Measurements from ENCODE around the gene CPTP. TPM values are rescaled to one million over a fixed set of nuclear protein-coding genes. Genes with fewer than 3 reads are reported as not detected.

CPTP gene
- total RNA-seq, 1 experiment from 2014 or later, result 16.8 TPM

DNA sequence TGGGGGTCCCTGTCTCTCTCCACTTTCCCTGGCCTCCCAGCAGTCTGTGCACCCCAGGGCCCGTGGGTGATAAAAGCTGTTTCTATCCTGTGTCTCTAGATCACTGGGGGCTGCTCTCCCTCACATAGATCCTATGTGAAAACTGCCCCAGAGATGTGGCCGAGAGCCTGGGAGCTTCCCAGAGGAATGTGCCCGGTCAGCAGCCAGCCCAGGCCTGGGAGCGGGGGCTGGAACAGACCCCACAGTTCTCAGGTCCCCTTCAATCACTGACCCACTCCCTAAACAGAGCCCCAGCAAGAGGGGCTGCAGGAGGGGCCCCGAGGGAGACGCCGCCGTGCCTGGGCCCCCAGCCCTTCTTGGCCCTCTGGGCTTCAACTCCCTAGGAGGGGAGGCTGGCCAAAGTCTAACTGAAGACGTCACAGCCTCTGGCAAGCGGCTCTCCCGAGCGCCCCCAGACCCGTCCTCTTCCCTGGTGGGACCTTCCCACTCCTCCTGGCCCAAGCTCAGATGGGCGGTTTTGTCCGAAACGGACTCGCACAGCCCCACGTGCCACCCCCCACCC lies 33.4 kb downstream of the CPTP start:
- no peak for DNase-seq
- Histone ChIP-seq H3K36me3 (ENCODE audit: control insufficient read depth, insufficient read depth, low read length) (no peaks in the 10 kb centered on the region), H3K4me3 (ENCODE audit: low read depth, low read length) (no peak overlapping the region), H3K27me3 (replicated peaks; ENCODE audit: control insufficient read depth, insufficient read depth, low read length) (no peaks in the 10 kb centered on the region), H3K9me3 (no peaks in the 10 kb centered on the region), H3K4me1 (peaks cover 32% of the 10 kb centered on the region)
- POLR2A ChIA-PET, result no interaction called here
- peaks cover 19% of the 10 kb centered on the region for H3K36me3 Mint-ChIP-seq (ENCODE audit: insufficient read depth, unreplicated experiment)
- no peaks in the 10 kb centered on the region for H3K27me3 Mint-ChIP-seq (ENCODE audit: insufficient read depth, unreplicated experiment)
- no TSS peak for BruUV-seq (replicated peaks)
- peak overlapping the region; percentile 56 for H3K4me3 Mint-ChIP-seq (ENCODE audit: unreplicated experiment)
- no peaks in the 10 kb centered on the region for H3K9me3 Mint-ChIP-seq (ENCODE audit: unreplicated experiment)
- CTCF ChIA-PET, result no interaction called here
- intact Hi-C loops (cut with micrococcal nuclease; ENCODE audit: unreplicated experiment), result no loop called here
- TF ChIP-seq, protein P1, sequence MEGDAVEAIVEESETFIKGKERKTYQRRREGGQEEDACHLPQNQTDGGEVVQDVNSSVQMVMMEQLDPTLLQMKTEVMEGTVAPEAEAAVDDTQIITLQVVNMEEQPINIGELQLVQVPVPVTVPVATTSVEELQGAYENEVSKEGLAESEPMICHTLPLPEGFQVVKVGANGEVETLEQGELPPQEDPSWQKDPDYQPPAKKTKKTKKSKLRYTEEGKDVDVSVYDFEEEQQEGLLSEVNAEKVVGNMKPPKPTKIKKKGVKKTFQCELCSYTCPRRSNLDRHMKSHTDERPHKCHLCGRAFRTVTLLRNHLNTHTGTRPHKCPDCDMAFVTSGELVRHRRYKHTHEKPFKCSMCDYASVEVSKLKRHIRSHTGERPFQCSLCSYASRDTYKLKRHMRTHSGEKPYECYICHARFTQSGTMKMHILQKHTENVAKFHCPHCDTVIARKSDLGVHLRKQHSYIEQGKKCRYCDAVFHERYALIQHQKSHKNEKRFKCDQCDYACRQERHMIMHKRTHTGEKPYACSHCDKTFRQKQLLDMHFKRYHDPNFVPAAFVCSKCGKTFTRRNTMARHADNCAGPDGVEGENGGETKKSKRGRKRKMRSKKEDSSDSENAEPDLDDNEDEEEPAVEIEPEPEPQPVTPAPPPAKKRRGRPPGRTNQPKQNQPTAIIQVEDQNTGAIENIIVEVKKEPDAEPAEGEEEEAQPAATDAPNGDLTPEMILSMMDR (IDR thresholded peaks at IDR 0.05; ENCODE audit: insufficient read depth in 1 of 2, low read depth in 1 of 2, low read length in 1 of 2, severe bottlenecking in 1 of 2, unreplicated experiment in 1 of 2), result no peak
- H3K4me1 Mint-ChIP-seq (ENCODE audit: low read depth, unreplicated experiment), result peaks cover 8% of the 10 kb centered on the region
- H3K27ac Mint-ChIP-seq (ENCODE audit: unreplicated experiment), result no peak overlapping the region

DNA sequence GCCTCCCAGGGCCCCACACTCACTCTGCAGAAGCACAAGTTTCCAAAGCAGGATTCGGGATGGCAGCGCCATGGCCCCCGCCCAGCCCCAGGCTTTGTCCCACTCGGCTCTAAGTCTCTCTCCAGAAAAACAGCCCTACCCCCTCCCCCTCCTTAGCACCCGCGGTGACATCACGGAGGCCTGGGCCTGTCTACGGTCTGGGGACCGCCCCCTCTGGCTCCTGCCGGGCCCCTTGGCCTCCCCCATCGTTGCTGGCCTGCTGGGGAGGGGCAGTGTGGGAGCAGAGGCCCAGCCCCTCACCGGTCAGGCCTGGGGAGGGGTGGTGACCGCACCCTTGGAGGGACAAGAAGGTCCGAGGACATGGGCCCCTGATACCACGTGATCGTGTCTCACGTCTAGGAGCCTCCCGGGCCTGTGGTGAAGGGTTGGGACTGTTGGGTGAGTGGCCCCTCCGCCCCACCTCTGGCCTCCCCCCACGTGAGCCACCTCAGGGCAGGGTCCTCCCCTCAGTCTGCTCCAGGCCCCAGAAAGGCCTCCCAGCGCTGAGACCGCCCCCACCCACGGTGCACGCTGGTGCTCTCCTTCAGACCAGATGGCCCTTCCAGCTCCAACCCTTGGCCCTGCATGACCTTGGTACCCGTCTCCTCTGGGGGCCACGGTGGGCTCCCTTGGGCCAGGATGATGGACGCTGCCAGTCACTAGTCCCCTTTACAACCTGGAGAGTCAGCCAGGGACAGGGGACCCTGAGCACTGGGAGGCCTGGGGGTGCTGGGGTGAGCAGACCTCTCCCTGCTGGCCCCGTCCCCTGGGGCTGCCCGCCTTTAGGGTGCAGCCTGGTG lies 34.0 kb downstream of the CPTP start, which contains the start of gene MXRA8:
MXRA8 (minus strand) TSS at position 123 of the 839 bp plus-strand sequence; CDS start at position 72, 51 bp downstream.
- H3K27me3 ChIP-seq (replicated peaks; ENCODE audit: control insufficient read depth, insufficient read depth, low read length), result no peaks in the 10 kb centered on the region
- BruUV-seq (replicated peaks), result no TSS peak
- Mint-ChIP-seq H3K27ac (ENCODE audit: unreplicated experiment) (peak within 1 kb of the TSS; percentile 30), H3K4me1 (ENCODE audit: low read depth, unreplicated experiment) (peaks cover 8% of the 10 kb centered on the region), H3K27me3 (ENCODE audit: insufficient read depth, unreplicated experiment) (no peaks in the 10 kb centered on the region), H3K4me3 (ENCODE audit: unreplicated experiment) (peak within 1 kb of the TSS; percentile 56), H3K36me3 (ENCODE audit: insufficient read depth, unreplicated experiment) (peaks cover 19% of the 10 kb centered on the region), H3K9me3 (ENCODE audit: unreplicated experiment) (no peaks in the 10 kb centered on the region)
- DNase-seq, result no peak
- no peaks in the 10 kb centered on the region for H3K9me3 ChIP-seq
- H3K4me1 ChIP-seq, result peaks cover 29% of the 10 kb centered on the region
- POLR2A ChIA-PET, result no interaction called here
- CTCF ChIA-PET, result no interaction called here
- intact Hi-C loops (cut with micrococcal nuclease; ENCODE audit: unreplicated experiment), result no loop called here
- H3K4me3 ChIP-seq (ENCODE audit: low read depth, low read length), result no peak within 1 kb of the TSS
- TF ChIP-seq, protein P1 (IDR thresholded peaks at IDR 0.05; ENCODE audit: insufficient read depth in 1 of 2, low read depth in 1 of 2, low read length in 1 of 2, severe bottlenecking in 1 of 2, unreplicated experiment in 1 of 2), result no peak
- no peaks in the 10 kb centered on the region for H3K36me3 ChIP-seq (ENCODE audit: control insufficient read depth, insufficient read depth, low read length)

DNA sequence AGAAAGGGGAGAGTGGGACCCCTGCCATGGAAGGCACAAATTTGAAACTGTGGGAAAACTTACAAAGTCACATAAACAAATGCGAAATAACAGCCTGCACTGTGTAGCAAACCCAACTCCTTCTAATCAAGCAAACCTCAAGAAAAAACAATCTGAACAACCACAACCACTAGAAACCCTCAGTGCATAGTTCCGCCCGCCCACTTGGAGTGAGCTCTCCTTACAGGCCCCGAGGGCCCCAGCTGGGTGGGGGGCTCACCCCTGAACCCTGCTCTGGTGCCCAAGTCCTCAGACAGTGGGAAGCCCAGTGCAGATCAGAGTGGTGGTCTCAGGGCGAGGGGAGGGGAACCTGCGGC lies 34.7 kb downstream of the CPTP start:
- peak overlapping the region; percentile 30 for H3K27ac Mint-ChIP-seq (ENCODE audit: unreplicated experiment)
- H3K4me1 ChIP-seq, result peaks cover 25% of the 10 kb centered on the region
- no peak for DNase-seq
- TF ChIP-seq, protein P1 (IDR thresholded peaks at IDR 0.05; ENCODE audit: insufficient read depth in 1 of 2, low read depth in 1 of 2, low read length in 1 of 2, severe bottlenecking in 1 of 2, unreplicated experiment in 1 of 2), result no peak
- no peaks in the 10 kb centered on the region for H3K9me3 Mint-ChIP-seq (ENCODE audit: unreplicated experiment)
- TSS peak; percentile 30 for BruUV-seq (replicated peaks)
- CTCF ChIA-PET, result no interaction called here
- H3K27me3 Mint-ChIP-seq (ENCODE audit: insufficient read depth, unreplicated experiment), result no peaks in the 10 kb centered on the region
- no peaks in the 10 kb centered on the region for H3K36me3 ChIP-seq (ENCODE audit: control insufficient read depth, insufficient read depth, low read length)
- peaks cover 15% of the 10 kb centered on the region for H3K36me3 Mint-ChIP-seq (ENCODE audit: insufficient read depth, unreplicated experiment)
- peaks cover 8% of the 10 kb centered on the region for H3K4me1 Mint-ChIP-seq (ENCODE audit: low read depth, unreplicated experiment)
- no peaks in the 10 kb centered on the region for H3K9me3 ChIP-seq
- POLR2A ChIA-PET, result no interaction called here
- intact Hi-C loops (cut with micrococcal nuclease; ENCODE audit: unreplicated experiment), result no loop called here
- H3K4me3 ChIP-seq (ENCODE audit: low read depth, low read length), result no peak overlapping the region
- peak overlapping the region; percentile 56 for H3K4me3 Mint-ChIP-seq (ENCODE audit: unreplicated experiment)
- no peaks in the 10 kb centered on the region for H3K27me3 ChIP-seq (replicated peaks; ENCODE audit: control insufficient read depth, insufficient read depth, low read length)
